Measurements from ENCODE around the gene GRID1.

- TF ChIP-seq CTCF (IDR thresholded peaks at IDR 0.05 in 2 of 3, conservative IDR thresholded peaks at IDR 0.05 in 1 of 3; ENCODE audit: borderline replicate concordance in 1 of 3, insufficient read depth in 1 of 3, low read depth in 2 of 3, low read length in 2 of 3) (no peak), ZBTB33 (IDR thresholded peaks at IDR 0.05; ENCODE audit: extremely low read depth, insufficient replicate concordance, low read length) (no peak), SRF (IDR thresholded peaks at IDR 0.05; ENCODE audit: low read depth) (no peak)
These were observed 504.9 kb downstream of the GRID1 start for GRCh38 chr10:85861513-85862197.

Measured in HCT116 (cell line).